Testis (tissue), 3 donors: ENCODE data around the gene CEMIP. TPM values are rescaled to one million over a fixed set of nuclear protein-coding genes. Genes with fewer than 3 reads are reported as not detected.

Experiments used
- DNase-seq: peaks from one replicate; pipeline ENCODE4 v3.0.0-alpha.2; 2019
- H3K27ac ChIP-seq, 2 donors: fragments of 200-600 bp; sonication (generic); one replicate each; pipeline ENCODE4 v1.5.1; 2019
- H3K27me3 ChIP-seq: fragments of 200-600 bp; sonication (generic); one replicate; pipeline ENCODE4 v1.5.1; 2019
- H3K36me3 ChIP-seq: fragments of 200-600 bp; sonication (generic); one replicate; pipeline ENCODE4 v1.5.1; 2017; ENCODE audit warnings: low read depth; ENCODE audit errors: missing control alignments
- H3K4me1 ChIP-seq: fragments of 200-600 bp; sonication (generic); one replicate; pipeline ENCODE4 v1.5.1; 2019
- H3K4me3 ChIP-seq, 2 donors: fragments of 200-600 bp; sonication (generic); one replicate each; pipeline ENCODE4 v1.5.1; 2017 to 2019
- H3K9me3 ChIP-seq: fragments of 200-600 bp; sonication (generic); one replicate; pipeline ENCODE4 v1.5.1; 2017
- POLR2A ChIP-seq: fragments of 450-650 bp; IDR thresholded peaks from one replicate; pipeline ENCODE4 v1.6.1; 2017; ENCODE audit warnings: antibody characterized with exemption, mild to moderate bottlenecking, moderate library complexity
- WGBS, 2 donors: methylation state at CpG; one replicate each; pipeline ENCODE4 v1.1.5; 2018; 5-methylcytosine and 5-hydroxymethylcytosine counted together
- intact Hi-C: fragments of 100-400 bp; cut with DNase I; formaldehyde crosslinking; loops from one replicate; pipeline ENCODE4 v1.15.1; 2023; ENCODE audit warnings: low total_unique reads
- polyA plus RNA-seq: library from polyadenylated mRNA; stranded (reverse); fragments of 350-450 nt; fragmentation: Illumina TruSeq; extraction: RNeasy Lipid Tissue Mini Kit (QIAGEN cat#74804); gene quantifications from one replicate; pipeline ENCODE4 v1.2.3, GENCODE V29; 2014; ENCODE audit warnings: low read depth, low replicate concordance; ENCODE audit not compliant: insufficient read depth
- total RNA-seq, 2 donors: library from RNA; depleted of rRNA; stranded (reverse); fragments of >200 nt; gene quantifications; one replicate each; pipeline ENCODE4 v1.2.3, GENCODE V29; 2016
- TF ChIP-seq, protein P1 (sequence below), 3 experiments: fragments of 450-650 bp in 2 of 3; fragments of 200-600 bp in 1 of 3; sonication (generic) in 1 of 3; IDR thresholded peaks; one replicate each; pipeline ENCODE4 v1.5.1; 2016 to 2019; ENCODE audit warnings: antibody characterized with exemption in 3 of 3, mild to moderate bottlenecking in 2 of 3, moderate library complexity in 1 of 3

The CEMIP gene
- total and polyA plus RNA-seq, 3 donors from 2014 or later, result 7.5 to 21.5 (median 8.3) TPM

DNA sequence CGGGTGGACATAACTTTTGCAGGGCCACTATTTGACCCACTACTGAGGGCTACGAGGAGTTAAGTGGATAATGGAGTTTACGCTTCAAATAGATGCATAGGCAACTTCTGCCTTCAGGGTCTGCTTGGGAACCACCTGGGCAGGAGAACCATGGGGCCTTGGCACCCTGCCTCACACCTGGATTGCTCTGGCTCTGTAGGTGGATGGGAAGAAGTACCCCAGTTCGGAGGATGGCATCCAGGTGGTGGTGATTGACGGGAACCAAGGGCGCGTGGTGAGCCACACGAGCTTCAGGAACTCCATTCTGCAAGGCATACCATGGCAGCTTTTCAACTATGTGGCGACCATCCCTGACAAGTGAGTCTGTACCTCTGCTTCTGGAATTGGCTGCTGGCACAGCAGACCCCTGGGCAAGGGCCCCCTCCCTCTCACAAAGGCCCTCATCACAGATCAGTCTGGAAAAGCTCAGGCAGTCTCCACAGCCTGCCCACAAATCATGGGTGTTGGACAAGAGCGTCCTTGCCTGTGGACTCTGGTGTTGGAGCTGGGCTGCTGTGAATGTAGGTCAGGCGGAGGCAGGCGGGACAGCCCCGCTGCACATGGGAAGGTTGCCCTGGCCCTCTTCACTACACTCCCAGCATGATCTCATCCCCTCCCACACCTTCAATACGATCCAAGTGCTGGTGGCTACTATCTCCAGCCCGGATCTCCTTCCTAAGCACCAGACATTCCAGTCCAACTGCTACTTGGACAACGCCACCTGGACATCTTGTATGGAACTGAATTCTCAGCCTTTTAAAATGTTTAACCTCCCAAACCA lies 163.8 kb downstream of the CEMIP start:
- no peaks in the 10 kb centered on the region for H3K9me3 ChIP-seq
- H3K36me3 ChIP-seq, result no peaks in the 10 kb centered on the region
- H3K4me3 ChIP-seq, result no peak overlapping the region
- H3K4me1 ChIP-seq, result no peaks in the 10 kb centered on the region
- no peaks in the 10 kb centered on the region for H3K27me3 ChIP-seq
- no peak overlapping the region for H3K27ac ChIP-seq
- intact Hi-C loops, result no loop called here
- DNase-seq, result peak; percentile 71
- TF ChIP-seq POLR2A, result no peak
- TF ChIP-seq, protein P1, sequence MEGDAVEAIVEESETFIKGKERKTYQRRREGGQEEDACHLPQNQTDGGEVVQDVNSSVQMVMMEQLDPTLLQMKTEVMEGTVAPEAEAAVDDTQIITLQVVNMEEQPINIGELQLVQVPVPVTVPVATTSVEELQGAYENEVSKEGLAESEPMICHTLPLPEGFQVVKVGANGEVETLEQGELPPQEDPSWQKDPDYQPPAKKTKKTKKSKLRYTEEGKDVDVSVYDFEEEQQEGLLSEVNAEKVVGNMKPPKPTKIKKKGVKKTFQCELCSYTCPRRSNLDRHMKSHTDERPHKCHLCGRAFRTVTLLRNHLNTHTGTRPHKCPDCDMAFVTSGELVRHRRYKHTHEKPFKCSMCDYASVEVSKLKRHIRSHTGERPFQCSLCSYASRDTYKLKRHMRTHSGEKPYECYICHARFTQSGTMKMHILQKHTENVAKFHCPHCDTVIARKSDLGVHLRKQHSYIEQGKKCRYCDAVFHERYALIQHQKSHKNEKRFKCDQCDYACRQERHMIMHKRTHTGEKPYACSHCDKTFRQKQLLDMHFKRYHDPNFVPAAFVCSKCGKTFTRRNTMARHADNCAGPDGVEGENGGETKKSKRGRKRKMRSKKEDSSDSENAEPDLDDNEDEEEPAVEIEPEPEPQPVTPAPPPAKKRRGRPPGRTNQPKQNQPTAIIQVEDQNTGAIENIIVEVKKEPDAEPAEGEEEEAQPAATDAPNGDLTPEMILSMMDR (IDR thresholded peaks at IDR 0.05), result no peak
- 77 to 84% methylated on average over 10 to 16 of the region's 16 CpGs for WGBS, 2 donors

DNA sequence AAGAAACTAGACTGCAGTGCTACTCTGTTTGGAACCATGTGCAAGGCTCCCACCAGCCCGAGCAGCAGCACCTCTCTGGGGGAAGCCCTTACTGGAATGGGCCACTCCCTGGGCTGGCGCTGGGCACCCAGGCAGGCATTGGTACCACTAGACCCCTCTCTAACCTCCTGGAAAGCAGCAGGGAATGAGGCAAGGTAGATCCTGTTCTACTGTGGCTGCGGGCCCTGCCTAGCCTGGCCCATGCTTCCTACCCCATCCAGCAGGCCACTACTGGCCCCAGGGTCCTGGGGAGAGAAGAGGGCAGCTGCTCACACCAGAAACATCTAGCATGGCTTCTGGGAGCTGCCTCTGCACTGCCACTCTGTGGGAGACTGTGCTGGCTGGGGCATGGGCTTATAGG lies 165.6 kb downstream of the CEMIP start:
- WGBS, 2 donors, result 80 to 100% methylated on average over 1 to 3 of the region's 3 CpGs
- no peaks in the 10 kb centered on the region for H3K27me3 ChIP-seq
- no peak overlapping the region for H3K27ac ChIP-seq
- TF ChIP-seq POLR2A, result no peak
- TF ChIP-seq, protein P1 (IDR thresholded peaks at IDR 0.05), result no peak
- H3K4me1 ChIP-seq, result no peaks in the 10 kb centered on the region
- no peak overlapping the region for H3K4me3 ChIP-seq
- no peaks in the 10 kb centered on the region for H3K36me3 ChIP-seq
- DNase-seq, result no peak
- intact Hi-C loops, result no loop called here
- no peaks in the 10 kb centered on the region for H3K9me3 ChIP-seq

DNA sequence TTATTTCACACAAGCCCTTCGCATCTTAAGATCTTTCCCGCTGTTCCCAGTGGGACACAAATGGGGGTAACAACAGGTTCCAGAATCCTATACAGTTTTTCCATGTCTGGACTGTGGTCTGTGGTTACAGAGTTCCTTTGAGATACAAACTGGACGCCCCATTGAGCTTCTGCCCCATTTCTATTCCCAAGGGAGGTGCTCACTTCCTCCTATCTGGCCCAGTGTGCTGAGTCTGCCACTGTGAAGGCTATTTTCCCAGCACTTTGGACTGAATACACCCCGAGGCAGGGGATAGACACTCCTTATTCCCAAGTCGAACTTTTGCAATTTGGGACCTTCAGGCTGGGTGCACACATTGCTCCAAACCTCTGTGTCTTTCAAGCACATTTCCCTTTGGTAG lies 166.4 kb downstream of the CEMIP start:
- DNase-seq, result no peak
- Histone ChIP-seq H3K4me3 (no peak overlapping the region), H3K27ac (no peak overlapping the region), H3K36me3 (no peaks in the 10 kb centered on the region), H3K4me1 (no peaks in the 10 kb centered on the region), H3K27me3 (no peaks in the 10 kb centered on the region), H3K9me3 (no peaks in the 10 kb centered on the region)
- intact Hi-C loops, result no loop called here
- TF ChIP-seq POLR2A, result no peak
- TF ChIP-seq, protein P1 (IDR thresholded peaks at IDR 0.05), result no peak
- 89 to 93% methylated on average over 5 of the region's 5 CpGs for WGBS, 2 donors

DNA sequence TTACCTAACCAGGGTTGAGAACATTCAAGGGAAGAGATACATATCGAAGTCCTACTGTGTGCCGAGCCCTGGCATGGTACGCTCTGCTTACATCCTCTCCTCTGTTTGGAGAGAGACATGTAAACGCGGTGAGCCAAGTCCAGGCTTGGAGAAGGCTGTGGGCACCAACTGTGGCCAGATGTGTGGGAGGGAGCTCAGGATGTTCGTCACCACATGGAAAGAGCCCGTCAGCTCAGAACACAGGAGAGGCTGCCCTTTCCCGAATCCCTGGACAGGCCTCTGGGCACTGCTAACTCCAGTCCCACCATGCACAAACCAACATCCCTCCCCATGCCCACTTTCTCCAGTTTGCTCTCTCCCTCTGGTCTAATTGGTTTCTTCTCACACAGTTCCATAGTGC lies 167.4 kb downstream of the CEMIP start:
- Histone ChIP-seq H3K4me1 (no peaks in the 10 kb centered on the region), H3K4me3 (no peak overlapping the region), H3K27ac (no peak overlapping the region), H3K36me3 (no peaks in the 10 kb centered on the region), H3K9me3 (no peaks in the 10 kb centered on the region), H3K27me3 (no peaks in the 10 kb centered on the region)
- 92 to 95% methylated on average over 8 of the region's 8 CpGs for whole genome bisulfite sequencing, 2 donors
- intact Hi-C loops, result no loop called here
- no peak for DNase-seq
- no peak for TF ChIP-seq POLR2A
- TF ChIP-seq, protein P1 (IDR thresholded peaks at IDR 0.05), result no peak
